Measurements from ENCODE around the gene BHLHE41. TPM values are rescaled to one million over a fixed set of nuclear protein-coding genes. Genes with fewer than 3 reads are reported as not detected.
A peak's percentile ranks its signal among the peaks of the same experiment; 100 is the strongest.

BHLHE41 gene
- total and polyA plus RNA-seq, 2 donors from 2014 or later: 2.2 to 34.3 TPM

GRCh38 chr12:26120561-26121274 lies 4.1 kb downstream of the BHLHE41 start:
- TF ChIP-seq, protein P1, sequence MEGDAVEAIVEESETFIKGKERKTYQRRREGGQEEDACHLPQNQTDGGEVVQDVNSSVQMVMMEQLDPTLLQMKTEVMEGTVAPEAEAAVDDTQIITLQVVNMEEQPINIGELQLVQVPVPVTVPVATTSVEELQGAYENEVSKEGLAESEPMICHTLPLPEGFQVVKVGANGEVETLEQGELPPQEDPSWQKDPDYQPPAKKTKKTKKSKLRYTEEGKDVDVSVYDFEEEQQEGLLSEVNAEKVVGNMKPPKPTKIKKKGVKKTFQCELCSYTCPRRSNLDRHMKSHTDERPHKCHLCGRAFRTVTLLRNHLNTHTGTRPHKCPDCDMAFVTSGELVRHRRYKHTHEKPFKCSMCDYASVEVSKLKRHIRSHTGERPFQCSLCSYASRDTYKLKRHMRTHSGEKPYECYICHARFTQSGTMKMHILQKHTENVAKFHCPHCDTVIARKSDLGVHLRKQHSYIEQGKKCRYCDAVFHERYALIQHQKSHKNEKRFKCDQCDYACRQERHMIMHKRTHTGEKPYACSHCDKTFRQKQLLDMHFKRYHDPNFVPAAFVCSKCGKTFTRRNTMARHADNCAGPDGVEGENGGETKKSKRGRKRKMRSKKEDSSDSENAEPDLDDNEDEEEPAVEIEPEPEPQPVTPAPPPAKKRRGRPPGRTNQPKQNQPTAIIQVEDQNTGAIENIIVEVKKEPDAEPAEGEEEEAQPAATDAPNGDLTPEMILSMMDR (IDR thresholded peaks at IDR 0.05; ENCODE audit: borderline replicate concordance, extremely low read depth, insufficient read depth): no peak
- Histone ChIP-seq H3K4me3 (ENCODE audit: low read length in 3 of 3) (no peak overlapping the region), H3K36me3 (ENCODE audit: control insufficient read depth in 2 of 3, insufficient read depth in 3 of 3, low read length in 3 of 3) (no peaks in the 10 kb centered on the region), H3K27me3 (ENCODE audit: control insufficient read depth, insufficient read depth, low read length) (peaks cover 19% of the 10 kb centered on the region), H3K9me3 (ENCODE audit: control insufficient read depth in 2 of 3, insufficient read depth in 1 of 3, low read length in 3 of 3) (no peaks in the 10 kb centered on the region), H3K4me1 (ENCODE audit: control insufficient read depth in 2 of 3, insufficient read depth in 2 of 3, low read depth in 1 of 3, low read length in 3 of 3) (peaks cover 3 to 7% (median 4%) of the 10 kb centered on the region in 3 donors), H3K9ac (ENCODE audit: low read length in 3 of 3) (no peak overlapping the region), H3K27ac (ENCODE audit: low read depth in 2 of 2, low read length in 2 of 2) (no peak overlapping the region)
- FAIRE-seq: no peak
- no peak for DNase-seq
- intact Hi-C loops (cut with DNase I): no loop called here

GRCh38 chr12:26119391-26119989 lies 5.3 kb downstream of the BHLHE41 start:
- Histone ChIP-seq H3K27me3 (ENCODE audit: control insufficient read depth, insufficient read depth, low read length) (peaks cover 15% of the 10 kb centered on the region), H3K4me1 (ENCODE audit: control insufficient read depth in 2 of 3, insufficient read depth in 2 of 3, low read depth in 1 of 3, low read length in 3 of 3) (peaks cover under 1 to 15% (median 2%) of the 10 kb centered on the region in 3 donors), H3K9ac (ENCODE audit: low read length in 3 of 3) (no peak overlapping the region), H3K4me3 (ENCODE audit: low read length in 3 of 3) (no peak overlapping the region), H3K9me3 (ENCODE audit: control insufficient read depth in 2 of 3, insufficient read depth in 1 of 3, low read length in 3 of 3) (no peaks in the 10 kb centered on the region), H3K36me3 (ENCODE audit: control insufficient read depth in 2 of 3, insufficient read depth in 3 of 3, low read length in 3 of 3) (no peaks in the 10 kb centered on the region), H3K27ac (ENCODE audit: low read depth in 2 of 2, low read length in 2 of 2) (no peak overlapping the region)
- intact Hi-C loops (cut with DNase I): no loop called here
- TF ChIP-seq, protein P1 (IDR thresholded peaks at IDR 0.05; ENCODE audit: borderline replicate concordance, extremely low read depth, insufficient read depth): peak; percentile 47
- peak; percentile 75 for FAIRE-seq
- peak in 2 of 5 donors; percentile 72 to 77 for DNase-seq

DNA sequence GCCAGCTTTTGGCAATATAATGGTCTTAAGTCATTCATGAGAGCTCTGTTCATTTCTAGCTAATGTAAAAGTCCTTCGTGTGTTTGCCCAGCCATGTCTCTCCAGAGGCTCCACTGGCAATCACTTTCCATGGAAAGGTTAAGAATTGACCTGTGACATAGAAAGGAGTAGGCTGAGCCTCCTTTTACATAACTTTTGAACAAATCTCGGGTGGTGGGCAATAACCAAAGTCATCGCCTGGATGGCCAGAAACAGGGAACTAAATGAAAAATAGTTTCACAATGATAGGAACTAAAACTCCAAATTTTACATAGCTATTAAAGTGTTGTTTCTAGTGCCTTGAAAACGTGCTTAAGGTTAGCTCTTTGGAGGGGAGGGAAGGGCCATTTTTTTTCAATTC lies 6.5 kb downstream of the BHLHE41 start:
- intact Hi-C loops (cut with DNase I): no loop called here
- H3K9me3 ChIP-seq (ENCODE audit: control insufficient read depth in 2 of 3, insufficient read depth in 1 of 3, low read length in 3 of 3): no peaks in the 10 kb centered on the region
- DNase-seq: no peak
- TF ChIP-seq, protein P1 (IDR thresholded peaks at IDR 0.05; ENCODE audit: borderline replicate concordance, extremely low read depth, insufficient read depth): no peak
- no peak overlapping the region for H3K9ac ChIP-seq (ENCODE audit: low read length in 3 of 3)
- H3K36me3 ChIP-seq (ENCODE audit: control insufficient read depth in 2 of 3, insufficient read depth in 3 of 3, low read length in 3 of 3): no peaks in the 10 kb centered on the region
- no peak overlapping the region for H3K27ac ChIP-seq (ENCODE audit: low read depth in 2 of 2, low read length in 2 of 2)
- no peak overlapping the region for H3K4me3 ChIP-seq (ENCODE audit: low read length in 3 of 3)
- H3K27me3 ChIP-seq (ENCODE audit: control insufficient read depth, insufficient read depth, low read length): peaks cover 6% of the 10 kb centered on the region
- FAIRE-seq: no peak
- H3K4me1 ChIP-seq (ENCODE audit: control insufficient read depth in 2 of 3, insufficient read depth in 2 of 3, low read depth in 1 of 3, low read length in 3 of 3): peaks cover 0 to 17% (median under 1%) of the 10 kb centered on the region in 3 donors

All from kidney (tissue), 14 donors.